Tibial nerve (tissue), 4 donors: Measurements from ENCODE around the gene PABPN1L. TPM values are rescaled to one million over a fixed set of nuclear protein-coding genes. Genes with fewer than 3 reads are reported as not detected.

Experiments used
- DNase-seq, 2 donors: peaks; one replicate each; pipeline ENCODE4 v3.0.0-alpha.2; 2019; ENCODE audit warnings: low spot score in 2 of 2
- H3K27ac ChIP-seq, 4 donors: fragments of 200-600 bp; sonication (generic) in 3 of 4; one replicate each; pipeline ENCODE4 v1.5.1; 2017 to 2019; ENCODE audit warnings: mild to moderate bottlenecking in 1 of 4
- H3K27me3 ChIP-seq, 2 donors: fragments of 200-600 bp; sonication (generic) in 1 of 2; one replicate each; pipeline versions ENCODE4 v1.5.1 to v1.6.0; 2017 to 2019
- H3K36me3 ChIP-seq, 3 donors: fragments of 200-600 bp; sonication (generic); one replicate each; pipeline ENCODE4 v1.5.1; 2018 to 2019
- H3K4me1 ChIP-seq, 4 donors: fragments of 200-600 bp; sonication (generic) in 3 of 4; one replicate each; pipeline ENCODE4 v1.5.1; 2017 to 2019
- H3K4me3 ChIP-seq, 4 donors: fragments of 200-600 bp; sonication (generic) in 3 of 4; one replicate each; pipeline ENCODE4 v1.5.1; 2017 to 2019; ENCODE audit warnings: mild to moderate bottlenecking in 1 of 4, moderate library complexity in 1 of 4
- H3K9me3 ChIP-seq, 4 donors: fragments of 200-600 bp; sonication (generic) in 3 of 4; one replicate each; pipeline ENCODE4 v1.5.1; 2017 to 2019
- EP300 ChIP-seq, 2 donors: sonication (generic); formaldehyde crosslinking; IDR thresholded peaks; one replicate each; pipeline ENCODE4 v1.6.1; 2017; ENCODE audit warnings: antibody characterized with exemption in 2 of 2, mild to moderate bottlenecking in 1 of 2
- POLR2A ChIP-seq, 2 donors: fragments of 450-650 bp; IDR thresholded peaks; one replicate each; pipeline ENCODE4 v1.6.1; 2017; ENCODE audit warnings: antibody characterized with exemption in 2 of 2, mild to moderate bottlenecking in 2 of 2, moderate library complexity in 2 of 2
- WGBS, 2 donors: methylation state at CpG; one replicate each; pipeline ENCODE4 v1.1.5; 2018; 5-methylcytosine and 5-hydroxymethylcytosine counted together
- total RNA-seq, 4 donors: library from RNA; depleted of rRNA; stranded (reverse); fragments of >200 nt; gene quantifications; one replicate each; pipeline ENCODE4 v1.1.0, GENCODE V29; 2016
- TF ChIP-seq, protein P1 (sequence below), 5 experiments: fragments of 200-600 bp in 3 of 5; fragments of 450-650 bp in 2 of 5; sonication (generic) in 3 of 5; IDR thresholded peaks; one replicate each; pipeline ENCODE4 v1.5.1; 2016 to 2019; ENCODE audit warnings: antibody characterized with exemption in 5 of 5, mild to moderate bottlenecking in 3 of 5, moderate library complexity in 2 of 5

The PABPN1L gene
- total RNA-seq, 4 donors from 2014 or later = not detected

DNA sequence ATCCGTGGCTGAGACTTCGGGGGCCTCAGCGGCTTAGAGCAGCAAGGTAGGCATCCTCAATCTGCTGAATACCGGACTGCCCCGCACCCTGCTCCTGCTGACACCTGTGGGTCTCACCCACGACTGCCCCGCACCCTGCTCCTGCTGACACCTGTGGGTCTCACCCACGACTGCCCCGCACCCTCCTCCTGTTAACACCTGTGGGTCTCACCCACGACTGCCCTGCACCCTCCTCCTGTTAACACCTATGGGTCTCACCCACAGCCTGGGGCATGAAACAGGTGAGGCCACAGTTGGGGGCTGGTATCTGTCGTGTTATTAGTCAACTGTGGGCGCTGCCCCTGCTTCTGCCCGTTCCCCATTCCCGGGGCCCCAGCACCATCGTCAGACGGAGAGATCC lies 36.3 kb upstream of the PABPN1L start:
- no peaks in the 10 kb centered on the region for H3K27me3 ChIP-seq
- no peaks in the 10 kb centered on the region for H3K9me3 ChIP-seq
- no peak for DNase-seq
- H3K36me3 ChIP-seq = peaks cover 0 to 12% (median 0%) of the 10 kb centered on the region in 3 donors
- TF ChIP-seq EP300 (IDR thresholded peaks at IDR 0.05) (no peak), POLR2A (IDR thresholded peaks at IDR 0.05) (no peak)
- TF ChIP-seq, protein P1, sequence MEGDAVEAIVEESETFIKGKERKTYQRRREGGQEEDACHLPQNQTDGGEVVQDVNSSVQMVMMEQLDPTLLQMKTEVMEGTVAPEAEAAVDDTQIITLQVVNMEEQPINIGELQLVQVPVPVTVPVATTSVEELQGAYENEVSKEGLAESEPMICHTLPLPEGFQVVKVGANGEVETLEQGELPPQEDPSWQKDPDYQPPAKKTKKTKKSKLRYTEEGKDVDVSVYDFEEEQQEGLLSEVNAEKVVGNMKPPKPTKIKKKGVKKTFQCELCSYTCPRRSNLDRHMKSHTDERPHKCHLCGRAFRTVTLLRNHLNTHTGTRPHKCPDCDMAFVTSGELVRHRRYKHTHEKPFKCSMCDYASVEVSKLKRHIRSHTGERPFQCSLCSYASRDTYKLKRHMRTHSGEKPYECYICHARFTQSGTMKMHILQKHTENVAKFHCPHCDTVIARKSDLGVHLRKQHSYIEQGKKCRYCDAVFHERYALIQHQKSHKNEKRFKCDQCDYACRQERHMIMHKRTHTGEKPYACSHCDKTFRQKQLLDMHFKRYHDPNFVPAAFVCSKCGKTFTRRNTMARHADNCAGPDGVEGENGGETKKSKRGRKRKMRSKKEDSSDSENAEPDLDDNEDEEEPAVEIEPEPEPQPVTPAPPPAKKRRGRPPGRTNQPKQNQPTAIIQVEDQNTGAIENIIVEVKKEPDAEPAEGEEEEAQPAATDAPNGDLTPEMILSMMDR (IDR thresholded peaks at IDR 0.05) = no peak
- WGBS, 2 donors = 88% methylated on average over 11 to 15 of the region's 16 CpGs
- H3K4me3 ChIP-seq = no peak overlapping the region
- no peaks in the 10 kb centered on the region for H3K4me1 ChIP-seq
- no peak overlapping the region for H3K27ac ChIP-seq

DNA sequence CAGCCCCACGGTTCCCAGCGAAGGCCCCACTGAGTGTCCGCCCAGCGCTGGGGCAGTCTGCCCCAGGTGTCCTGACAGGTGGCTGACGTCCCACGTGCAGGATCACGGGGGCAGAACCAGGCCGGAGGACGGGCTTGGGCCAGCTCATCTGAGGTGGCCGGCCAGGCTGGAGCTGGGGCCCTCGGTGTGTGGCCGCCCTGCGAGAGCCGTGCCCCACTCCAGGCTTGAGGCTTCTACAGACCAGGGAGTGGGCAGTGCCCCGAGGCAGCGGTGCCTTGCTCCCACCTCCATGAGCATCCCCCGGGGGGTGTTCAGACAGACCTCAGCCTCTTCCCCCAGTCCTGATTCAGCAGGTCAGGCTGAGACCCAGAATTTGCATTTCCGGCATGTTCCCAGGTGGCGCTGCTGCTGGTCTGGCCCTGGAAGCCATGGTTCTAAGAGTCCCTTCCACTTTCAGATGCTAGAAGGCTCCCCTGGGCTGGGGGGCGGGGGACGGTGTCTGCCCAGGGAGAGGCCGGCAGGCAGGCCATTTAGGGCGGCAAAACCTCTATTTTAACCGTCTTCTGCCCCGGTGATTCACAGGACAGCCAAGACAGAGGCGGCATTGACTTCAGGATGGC lies 35.4 kb upstream of the PABPN1L start:
- no peak overlapping the region for H3K27ac ChIP-seq
- DNase-seq = no peak
- H3K9me3 ChIP-seq = no peaks in the 10 kb centered on the region
- no peaks in the 10 kb centered on the region for H3K27me3 ChIP-seq
- H3K4me3 ChIP-seq = no peak overlapping the region
- no peaks in the 10 kb centered on the region for H3K4me1 ChIP-seq
- H3K36me3 ChIP-seq = peaks cover 0 to 14% (median 0%) of the 10 kb centered on the region in 3 donors
- TF ChIP-seq EP300 (IDR thresholded peaks at IDR 0.05) (no peak), POLR2A (IDR thresholded peaks at IDR 0.05) (no peak)
- TF ChIP-seq, protein P1 (IDR thresholded peaks at IDR 0.05) = no peak
- WGBS, 2 donors = 72 to 76% methylated on average over 15 to 18 of the region's 26 CpGs

DNA sequence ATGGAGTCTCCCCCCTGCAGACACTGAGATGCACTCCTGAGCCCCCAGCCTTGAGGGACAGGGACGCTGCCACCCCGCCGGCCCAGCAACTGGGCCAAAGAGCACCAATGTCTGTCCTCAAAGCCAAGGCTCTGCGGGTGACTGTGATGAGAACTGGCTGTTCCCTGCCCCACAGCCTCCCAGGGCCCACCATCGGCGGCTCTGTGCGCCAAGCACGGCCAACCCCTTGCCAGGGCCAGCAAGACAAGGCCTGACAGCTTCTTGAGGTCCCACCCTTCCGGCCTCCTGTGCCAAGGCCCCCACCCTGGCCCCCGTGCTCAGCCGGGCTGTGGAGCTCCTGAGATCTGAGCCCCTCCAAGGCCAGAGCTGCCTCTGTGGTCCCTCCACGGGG lies 34.2 kb upstream of the PABPN1L start:
- Histone ChIP-seq H3K27me3 (no peaks in the 10 kb centered on the region), H3K4me1 (no peaks in the 10 kb centered on the region), H3K4me3 (no peak overlapping the region), H3K27ac (no peak overlapping the region), H3K36me3 (peaks cover 0 to 14% (median 0%) of the 10 kb centered on the region in 3 donors), H3K9me3 (no peaks in the 10 kb centered on the region)
- no peak for DNase-seq
- WGBS, 2 donors = 90 to 100% methylated on average over 1 to 6 of the region's 12 CpGs
- TF ChIP-seq POLR2A (IDR thresholded peaks at IDR 0.05) (no peak), EP300 (IDR thresholded peaks at IDR 0.05) (no peak)
- TF ChIP-seq, protein P1 (IDR thresholded peaks at IDR 0.05) = no peak

DNA sequence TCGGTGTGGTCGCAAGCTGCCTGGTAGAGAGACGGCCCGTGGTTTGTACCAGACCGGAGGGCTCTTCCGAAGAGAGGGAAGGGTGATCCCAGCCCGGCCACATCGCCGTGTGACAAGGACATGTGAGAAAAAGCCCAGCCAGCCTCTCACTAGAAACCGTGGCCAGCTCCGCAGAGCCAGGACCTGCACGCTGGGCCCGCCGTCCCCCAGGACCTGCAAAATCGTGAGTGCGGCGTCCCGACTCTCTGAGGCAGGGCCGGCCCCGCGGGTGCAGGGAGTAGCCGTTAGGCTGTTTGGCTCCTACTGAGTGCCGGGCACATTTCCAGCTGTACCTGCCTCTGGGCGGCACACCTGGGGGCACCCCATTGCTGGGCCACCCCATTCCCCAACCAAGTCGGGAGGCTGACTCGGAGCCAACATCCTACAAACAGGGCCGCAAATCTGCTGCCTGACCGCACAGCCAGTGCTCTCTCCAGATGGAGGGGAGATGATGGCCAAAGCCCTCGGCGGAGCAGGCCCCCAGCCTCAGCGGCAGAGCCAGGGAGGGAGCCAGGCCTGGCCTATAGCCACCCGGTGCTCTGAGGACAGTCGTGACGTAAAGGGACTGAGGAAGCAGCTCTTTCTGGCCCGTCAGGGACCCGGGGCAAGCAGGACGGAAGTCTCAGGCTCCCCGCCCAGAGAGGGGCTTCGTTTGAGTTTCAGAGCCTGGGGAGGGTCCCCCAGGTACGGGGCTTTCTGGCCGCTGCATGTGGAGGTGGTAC lies 33.6 kb upstream of the PABPN1L start:
- Histone ChIP-seq H3K27me3 (no peaks in the 10 kb centered on the region), H3K36me3 (peaks cover 0 to 14% (median 0%) of the 10 kb centered on the region in 3 donors), H3K4me3 (no peak overlapping the region), H3K9me3 (no peaks in the 10 kb centered on the region), H3K4me1 (no peaks in the 10 kb centered on the region), H3K27ac (no peak overlapping the region)
- WGBS, 2 donors = 82 to 83% methylated on average over 39 to 41 of the region's 41 CpGs
- TF ChIP-seq EP300 (IDR thresholded peaks at IDR 0.05) (no peak), POLR2A (IDR thresholded peaks at IDR 0.05) (no peak)
- TF ChIP-seq, protein P1 (IDR thresholded peaks at IDR 0.05) = no peak
- DNase-seq = no peak
